GM12878 (cell line): Measurements from ENCODE around the gene HOOK2. TPM values are rescaled to one million over a fixed set of nuclear protein-coding genes. Genes with fewer than 3 reads are reported as not detected.
A peak's percentile ranks its signal among the peaks of the same experiment; 100 is the strongest.

Source experiments
- BCL11A ChIP-seq: IDR thresholded peaks from 2 replicates; pipeline ENCODE4 v1.6.1; 2011; ENCODE audit warnings: low read depth, low read length
- CEBPB ChIP-seq, 2 experiments: fragments of 150-350 bp in 1 of 2; IDR thresholded peaks; 2 replicates each; pipeline ENCODE4 v1.6.1; 2012 to 2014; ENCODE audit warnings: low read depth in 2 of 2, low read length in 2 of 2, borderline replicate concordance in 1 of 2, inconsistent platforms in 1 of 2
- DPF2 ChIP-seq: fragments of 450-650 bp; IDR thresholded peaks from 2 replicates; pipeline ENCODE4 v1.6.1; 2017; ENCODE audit warnings: mild to moderate bottlenecking
- EED ChIP-seq: sonication (generic); IDR thresholded peaks from 2 replicates; pipeline ENCODE4 v1.6.1; 2016; ENCODE audit warnings: antibody characterized with exemption, low read depth
- EP300 ChIP-seq, 2 experiments: fragments of 150-350 bp in 1 of 2; IDR thresholded peaks; 2 replicates each; pipeline ENCODE4 v1.6.1; 2011 to 2012; ENCODE audit warnings: low read depth in 2 of 2, low read length in 2 of 2, borderline replicate concordance in 1 of 2, improper control_type of control experiment in 1 of 2, inconsistent platforms in 1 of 2; ENCODE audit not compliant: control insufficient read depth in 1 of 2
- FOXK2 ChIP-seq: fragments of 450-650 bp; IDR thresholded peaks from 2 replicates; pipeline ENCODE4 v1.6.1; 2017; ENCODE audit warnings: mild to moderate bottlenecking, moderate library complexity
- HDAC6 ChIP-seq: fragments of 200-600 bp; sonication (generic); IDR thresholded peaks from one replicate; pipeline ENCODE4 v1.8.0; 2017; ENCODE audit warnings: antibody characterized with exemption; ENCODE audit not compliant: unreplicated experiment
- JUND ChIP-seq: IDR thresholded peaks from 2 replicates; pipeline ENCODE4 v1.6.1; 2012; ENCODE audit warnings: low read depth, mild to moderate bottlenecking, low read length, improper control_type of control experiment, moderate library complexity
- KAT2A ChIP-seq: conservative IDR thresholded peaks from 2 replicates; pipeline ENCODE4 v1.6.1; 2011; ENCODE audit warnings: low read depth, low read length; ENCODE audit not compliant: control insufficient read depth
- KDM1A ChIP-seq: fragments of 200-600 bp; sonication (generic); IDR thresholded peaks from 2 replicates; pipeline ENCODE4 v1.6.1; 2016; ENCODE audit warnings: borderline replicate concordance
- NFYA ChIP-seq: IDR thresholded peaks from 2 replicates; pipeline ENCODE4 v1.6.1; 2011; ENCODE audit warnings: low read depth, mild to moderate bottlenecking, low read length, improper control_type of control experiment, borderline replicate concordance
- PAX5 ChIP-seq: IDR thresholded peaks from 2 replicates; pipeline ENCODE4 v1.6.1; 2011; ENCODE audit warnings: low read depth, low read length, borderline replicate concordance
- PML ChIP-seq: IDR thresholded peaks from 2 replicates; pipeline ENCODE4 v1.6.1; 2012; ENCODE audit warnings: low read length, inconsistent platforms
- RBBP5 ChIP-seq: fragments of 200-600 bp; sonication (generic); conservative IDR thresholded peaks from 2 replicates; pipeline ENCODE4 v1.6.1; 2016
- SKIL ChIP-seq: fragments of 450-650 bp; IDR thresholded peaks from 2 replicates; pipeline ENCODE4 v1.6.1; 2017; ENCODE audit warnings: mild to moderate bottlenecking, low read depth, inconsistent platforms; ENCODE audit not compliant: poor library complexity, severe bottlenecking
- STAT3 ChIP-seq: IDR thresholded peaks from 2 replicates; pipeline ENCODE4 v1.6.1; 2011; ENCODE audit warnings: low read depth, low read length, improper control_type of control experiment
- SUZ12 ChIP-seq: fragments of 200-600 bp; sonication (generic); IDR thresholded peaks from one replicate; pipeline ENCODE4 v1.6.1; 2018; ENCODE audit warnings: antibody characterized with exemption, mild to moderate bottlenecking; ENCODE audit not compliant: unreplicated experiment
- TCF7 ChIP-seq: IDR thresholded peaks from 2 replicates; pipeline ENCODE4 v1.6.1; 2014; ENCODE audit warnings: antibody characterized with exemption, borderline replicate concordance
- YY1 ChIP-seq: IDR thresholded peaks from 2 replicates; pipeline ENCODE4 v1.6.1; 2011; ENCODE audit warnings: low read depth, mild to moderate bottlenecking, low read length
- polyA plus RNA-seq, 11 experiments: library from polyadenylated mRNA; depleted of rRNA in 4 of 11; unstranded in 6 of 11; stranded (reverse) in 5 of 11; fragments of >200 nt; fragmentation: Nextera tagmentation in 4 of 11; fragmentation: Illumina TruSeq in 1 of 11; extraction: Ambion mirVana in 4 of 11; extraction: Trizol in 1 of 11; gene quantifications; 1 replicate in 1 of 11; 2 replicates in 10 of 11; pipeline versions ENCODE4 v1.2.1 to v1.2.3, GENCODE V29; 2011 to 2016; ENCODE audit warnings: inconsistent platforms in 2 of 11, missing spikeins in 2 of 11, low read depth in 1 of 11
- total RNA-seq, 4 experiments: library from RNA; depleted of rRNA in 3 of 4; stranded (reverse); fragments of >200 nt in 3 of 4; fragmentation: Illumina TruSeq in 1 of 4; extraction: Trizol in 1 of 4; gene quantifications; 2 replicates each; pipeline versions ENCODE4 v1.2.1 to v1.2.3, GENCODE V29; 2013 to 2021
- TF ChIP-seq, protein P1 (sequence below): IDR thresholded peaks from 2 replicates; pipeline ENCODE4 v1.6.1; 2012; ENCODE audit warnings: improper control_type of control experiment, low read depth, low read length; ENCODE audit not compliant: insufficient replicate concordance
- TF ChIP-seq, protein P2 (sequence below): fragments of 450-650 bp; IDR thresholded peaks from 2 replicates; pipeline ENCODE4 v1.6.1; 2014; ENCODE audit warnings: mild to moderate bottlenecking
- TF ChIP-seq, protein P3 (sequence below): IDR thresholded peaks from 2 replicates; pipeline ENCODE4 v1.6.1; 2011; ENCODE audit warnings: low read depth, low read length, improper control_type of control experiment, borderline replicate concordance

HOOK2 gene
- total and polyA plus RNA-seq, 10 of the 15 experiments (the other 5 are each of a cell fraction or from before 2014, with no cell fraction given) = 1.5 to 9.6 (median 6.2) TPM

GRCh38 chr19:12777217-12778016 lies 2.1 kb upstream of the HOOK2 start (continued):
- TF ChIP-seq, protein P1, sequence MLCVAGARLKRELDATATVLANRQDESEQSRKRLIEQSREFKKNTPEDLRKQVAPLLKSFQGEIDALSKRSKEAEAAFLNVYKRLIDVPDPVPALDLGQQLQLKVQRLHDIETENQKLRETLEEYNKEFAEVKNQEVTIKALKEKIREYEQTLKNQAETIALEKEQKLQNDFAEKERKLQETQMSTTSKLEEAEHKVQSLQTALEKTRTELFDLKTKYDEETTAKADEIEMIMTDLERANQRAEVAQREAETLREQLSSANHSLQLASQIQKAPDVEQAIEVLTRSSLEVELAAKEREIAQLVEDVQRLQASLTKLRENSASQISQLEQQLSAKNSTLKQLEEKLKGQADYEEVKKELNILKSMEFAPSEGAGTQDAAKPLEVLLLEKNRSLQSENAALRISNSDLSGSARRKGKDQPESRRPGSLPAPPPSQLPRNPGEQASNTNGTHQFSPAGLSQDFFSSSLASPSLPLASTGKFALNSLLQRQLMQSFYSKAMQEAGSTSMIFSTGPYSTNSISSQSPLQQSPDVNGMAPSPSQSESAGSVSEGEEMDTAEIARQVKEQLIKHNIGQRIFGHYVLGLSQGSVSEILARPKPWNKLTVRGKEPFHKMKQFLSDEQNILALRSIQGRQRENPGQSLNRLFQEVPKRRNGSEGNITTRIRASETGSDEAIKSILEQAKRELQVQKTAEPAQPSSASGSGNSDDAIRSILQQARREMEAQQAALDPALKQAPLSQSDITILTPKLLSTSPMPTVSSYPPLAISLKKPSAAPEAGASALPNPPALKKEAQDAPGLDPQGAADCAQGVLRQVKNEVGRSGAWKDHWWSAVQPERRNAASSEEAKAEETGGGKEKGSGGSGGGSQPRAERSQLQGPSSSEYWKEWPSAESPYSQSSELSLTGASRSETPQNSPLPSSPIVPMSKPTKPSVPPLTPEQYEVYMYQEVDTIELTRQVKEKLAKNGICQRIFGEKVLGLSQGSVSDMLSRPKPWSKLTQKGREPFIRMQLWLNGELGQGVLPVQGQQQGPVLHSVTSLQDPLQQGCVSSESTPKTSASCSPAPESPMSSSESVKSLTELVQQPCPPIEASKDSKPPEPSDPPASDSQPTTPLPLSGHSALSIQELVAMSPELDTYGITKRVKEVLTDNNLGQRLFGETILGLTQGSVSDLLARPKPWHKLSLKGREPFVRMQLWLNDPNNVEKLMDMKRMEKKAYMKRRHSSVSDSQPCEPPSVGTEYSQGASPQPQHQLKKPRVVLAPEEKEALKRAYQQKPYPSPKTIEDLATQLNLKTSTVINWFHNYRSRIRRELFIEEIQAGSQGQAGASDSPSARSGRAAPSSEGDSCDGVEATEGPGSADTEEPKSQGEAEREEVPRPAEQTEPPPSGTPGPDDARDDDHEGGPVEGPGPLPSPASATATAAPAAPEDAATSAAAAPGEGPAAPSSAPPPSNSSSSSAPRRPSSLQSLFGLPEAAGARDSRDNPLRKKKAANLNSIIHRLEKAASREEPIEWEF = no peak
- TF ChIP-seq JUND (no peak), STAT3 (no peak), KDM1A (no peak), TCF7 (no peak), BCL11A (no peak), SUZ12 (no peak), PAX5 (no peak), KAT2A (no peak), EED (peak; percentile 83), SKIL (no peak), YY1 (peak; percentile 82), EP300 (IDR thresholded peaks at IDR 0.05; ENCODE audit: borderline replicate concordance in 1 of 2, control insufficient read depth in 1 of 2, low read depth in 2 of 2, low read length in 2 of 2) (no peak), DPF2 (peak; percentile 23; the same call in 1 of the 2 replicates), CEBPB (IDR thresholded peaks at IDR 0.05; ENCODE audit: borderline replicate concordance in 1 of 2, low read depth in 2 of 2, low read length in 2 of 2) (no peak), RBBP5 (no peak), PML (no peak), NFYA (no peak), FOXK2 (no peak), HDAC6 (no peak)
- TF ChIP-seq, protein P2, sequence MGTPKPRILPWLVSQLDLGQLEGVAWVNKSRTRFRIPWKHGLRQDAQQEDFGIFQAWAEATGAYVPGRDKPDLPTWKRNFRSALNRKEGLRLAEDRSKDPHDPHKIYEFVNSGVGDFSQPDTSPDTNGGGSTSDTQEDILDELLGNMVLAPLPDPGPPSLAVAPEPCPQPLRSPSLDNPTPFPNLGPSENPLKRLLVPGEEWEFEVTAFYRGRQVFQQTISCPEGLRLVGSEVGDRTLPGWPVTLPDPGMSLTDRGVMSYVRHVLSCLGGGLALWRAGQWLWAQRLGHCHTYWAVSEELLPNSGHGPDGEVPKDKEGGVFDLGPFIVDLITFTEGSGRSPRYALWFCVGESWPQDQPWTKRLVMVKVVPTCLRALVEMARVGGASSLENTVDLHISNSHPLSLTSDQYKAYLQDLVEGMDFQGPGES = no peak
- TF ChIP-seq, protein P3, sequence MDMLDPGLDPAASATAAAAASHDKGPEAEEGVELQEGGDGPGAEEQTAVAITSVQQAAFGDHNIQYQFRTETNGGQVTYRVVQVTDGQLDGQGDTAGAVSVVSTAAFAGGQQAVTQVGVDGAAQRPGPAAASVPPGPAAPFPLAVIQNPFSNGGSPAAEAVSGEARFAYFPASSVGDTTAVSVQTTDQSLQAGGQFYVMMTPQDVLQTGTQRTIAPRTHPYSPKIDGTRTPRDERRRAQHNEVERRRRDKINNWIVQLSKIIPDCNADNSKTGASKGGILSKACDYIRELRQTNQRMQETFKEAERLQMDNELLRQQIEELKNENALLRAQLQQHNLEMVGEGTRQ = no peak
